Tibial nerve (tissue), 3 donors: ENCODE measurements around the gene AKAP17A.

Source experiments
- POLR2A ChIP-seq, 2 donors: fragments of 450-650 bp; IDR thresholded peaks; one replicate each; pipeline ENCODE4 v1.6.1; 2017; ENCODE audit warnings: antibody characterized with exemption in 2 of 2, mild to moderate bottlenecking in 2 of 2, moderate library complexity in 2 of 2
- TF ChIP-seq, protein P1 (sequence below), 5 experiments: fragments of 200-600 bp in 3 of 5; fragments of 450-650 bp in 2 of 5; sonication (generic) in 3 of 5; IDR thresholded peaks; one replicate each; pipeline ENCODE4 v1.5.1; 2016 to 2019; ENCODE audit warnings: antibody characterized with exemption in 5 of 5, mild to moderate bottlenecking in 3 of 5, moderate library complexity in 2 of 5

DNA sequence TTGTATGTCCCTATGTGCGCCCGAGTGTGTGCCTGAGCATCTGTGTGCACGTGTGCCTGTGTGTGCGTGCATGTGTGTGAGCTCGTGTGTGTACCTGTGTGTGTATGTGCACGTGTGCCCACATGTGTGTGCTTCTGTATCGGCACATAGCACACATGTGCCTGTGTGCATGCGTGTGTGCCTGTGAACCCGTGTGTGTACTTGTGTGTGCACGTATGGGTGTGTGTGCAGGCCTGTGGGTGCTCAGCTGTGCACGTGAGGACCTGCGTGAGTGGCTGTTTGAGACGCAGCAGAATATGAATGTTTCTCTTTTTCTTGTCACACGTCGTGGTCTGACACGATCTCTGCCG lies 4.3 kb downstream of the AKAP17A start:
- TF ChIP-seq, protein P1, sequence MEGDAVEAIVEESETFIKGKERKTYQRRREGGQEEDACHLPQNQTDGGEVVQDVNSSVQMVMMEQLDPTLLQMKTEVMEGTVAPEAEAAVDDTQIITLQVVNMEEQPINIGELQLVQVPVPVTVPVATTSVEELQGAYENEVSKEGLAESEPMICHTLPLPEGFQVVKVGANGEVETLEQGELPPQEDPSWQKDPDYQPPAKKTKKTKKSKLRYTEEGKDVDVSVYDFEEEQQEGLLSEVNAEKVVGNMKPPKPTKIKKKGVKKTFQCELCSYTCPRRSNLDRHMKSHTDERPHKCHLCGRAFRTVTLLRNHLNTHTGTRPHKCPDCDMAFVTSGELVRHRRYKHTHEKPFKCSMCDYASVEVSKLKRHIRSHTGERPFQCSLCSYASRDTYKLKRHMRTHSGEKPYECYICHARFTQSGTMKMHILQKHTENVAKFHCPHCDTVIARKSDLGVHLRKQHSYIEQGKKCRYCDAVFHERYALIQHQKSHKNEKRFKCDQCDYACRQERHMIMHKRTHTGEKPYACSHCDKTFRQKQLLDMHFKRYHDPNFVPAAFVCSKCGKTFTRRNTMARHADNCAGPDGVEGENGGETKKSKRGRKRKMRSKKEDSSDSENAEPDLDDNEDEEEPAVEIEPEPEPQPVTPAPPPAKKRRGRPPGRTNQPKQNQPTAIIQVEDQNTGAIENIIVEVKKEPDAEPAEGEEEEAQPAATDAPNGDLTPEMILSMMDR (IDR thresholded peaks at IDR 0.05): no peak
- no peak for TF ChIP-seq POLR2A (IDR thresholded peaks at IDR 0.05)
